ENCODE results near the gene ZNF384. TPM values are rescaled to one million over a fixed set of nuclear protein-coding genes. Genes with fewer than 3 reads are reported as not detected.

The ZNF384 gene
- total RNA-seq, 1 donor from 2014 or later = 19.7 TPM

GRCh38 chr12:6653342-6653741 is 35.8 kb downstream of the ZNF384 start:
- no peak for DNase-seq

- DNase-seq = no peak
These were observed 36.8 kb downstream of the ZNF384 start for GRCh38 chr12:6652391-6652790.

GRCh38 chr12:6650832-6651231 is 38.3 kb downstream of the ZNF384 start:
- DNase-seq = no peak

- peak; percentile 82 for DNase-seq
These were observed 42.0 kb downstream of the ZNF384 start, which contains the start of gene ACRBP for GRCh38 chr12:6647083-6647604. ACRBP (minus strand) TSS chr12:6647432; CDS start chr12:6647366, 66 bp downstream.

- DNase-seq = no peak
These were observed 42.7 kb downstream of the ZNF384 start for GRCh38 chr12:6646276-6647082.

- DNase-seq = peak; percentile 67
These were observed 44.3 kb downstream of the ZNF384 start for GRCh38 chr12:6644903-6645302.

- no peak for DNase-seq
These were observed 44.9 kb downstream of the ZNF384 start for GRCh38 chr12:6644257-6644596.

GRCh38 chr12:6643569-6644256 is 45.5 kb downstream of the ZNF384 start:
- no peak for DNase-seq

- no peak for DNase-seq
These were observed 48.0 kb downstream of the ZNF384 start for GRCh38 chr12:6641131-6641530.

- DNase-seq = no peak
These were observed 48.7 kb downstream of the ZNF384 start for GRCh38 chr12:6640497-6640896.

GRCh38 chr12:6639151-6639801 is 49.9 kb downstream of the ZNF384 start:
- DNase-seq = no peak

GRCh38 chr12:6638305-6638704 is 50.9 kb downstream of the ZNF384 start:
- no peak for DNase-seq

- no peak for DNase-seq
These were observed 53.2 kb downstream of the ZNF384 start, which contains the start of gene LPAR5 for GRCh38 chr12:6635856-6636531. LPAR5 (minus strand) TSS chr12:6635959; CDS start chr12:6621248, 14,711 bp downstream.

GRCh38 chr12:6635375-6635855 is 53.8 kb downstream of the ZNF384 start:
- no peak for DNase-seq

- peak; percentile 59 for DNase-seq
These were observed 56.9 kb downstream of the ZNF384 start for GRCh38 chr12:6632026-6632983.

GRCh38 chr12:6631549-6631961 is 57.6 kb downstream of the ZNF384 start:
- no peak for DNase-seq

GRCh38 chr12:6630736-6631135 is 58.4 kb downstream of the ZNF384 start:
- peak; percentile 69 for DNase-seq

- DNase-seq = no peak
These were observed 61.6 kb downstream of the ZNF384 start for GRCh38 chr12:6627616-6628015.

GRCh38 chr12:6626654-6627283 is 62.4 kb downstream of the ZNF384 start:
- no peak for DNase-seq

GRCh38 chr12:6620885-6621274 is 68.3 kb downstream of the ZNF384 start:
- DNase-seq = no peak

Measured in tongue (tissue), 2 donors.